ENCODE measurements around the gene GRAMD1B.

DNA sequence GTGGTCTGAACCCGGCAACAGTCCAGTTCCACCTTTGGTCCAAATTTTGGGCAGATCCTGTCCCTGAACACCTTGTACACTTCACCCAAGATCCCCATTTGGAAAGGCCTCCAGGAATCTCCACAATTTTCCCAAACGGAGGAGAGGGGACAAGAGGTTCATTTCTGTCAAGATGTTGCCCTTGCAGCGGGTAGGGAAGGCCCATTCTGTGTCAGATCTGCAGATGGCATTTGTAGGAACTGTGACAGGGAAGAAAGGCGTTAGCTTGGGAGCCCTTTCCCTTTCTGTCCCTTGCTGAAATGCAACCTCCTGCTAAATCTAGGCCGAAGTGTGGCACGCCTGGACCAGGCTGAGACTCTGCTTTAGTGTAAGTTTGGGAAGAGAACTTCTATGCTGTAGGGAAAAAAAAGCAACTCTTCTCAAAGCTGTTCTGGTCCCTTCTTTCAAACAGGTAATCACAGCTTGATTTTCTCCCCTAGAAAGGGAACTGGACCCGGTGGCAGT is 138.3 kb downstream of the GRAMD1B start:
- TF ChIP-seq, protein P1, sequence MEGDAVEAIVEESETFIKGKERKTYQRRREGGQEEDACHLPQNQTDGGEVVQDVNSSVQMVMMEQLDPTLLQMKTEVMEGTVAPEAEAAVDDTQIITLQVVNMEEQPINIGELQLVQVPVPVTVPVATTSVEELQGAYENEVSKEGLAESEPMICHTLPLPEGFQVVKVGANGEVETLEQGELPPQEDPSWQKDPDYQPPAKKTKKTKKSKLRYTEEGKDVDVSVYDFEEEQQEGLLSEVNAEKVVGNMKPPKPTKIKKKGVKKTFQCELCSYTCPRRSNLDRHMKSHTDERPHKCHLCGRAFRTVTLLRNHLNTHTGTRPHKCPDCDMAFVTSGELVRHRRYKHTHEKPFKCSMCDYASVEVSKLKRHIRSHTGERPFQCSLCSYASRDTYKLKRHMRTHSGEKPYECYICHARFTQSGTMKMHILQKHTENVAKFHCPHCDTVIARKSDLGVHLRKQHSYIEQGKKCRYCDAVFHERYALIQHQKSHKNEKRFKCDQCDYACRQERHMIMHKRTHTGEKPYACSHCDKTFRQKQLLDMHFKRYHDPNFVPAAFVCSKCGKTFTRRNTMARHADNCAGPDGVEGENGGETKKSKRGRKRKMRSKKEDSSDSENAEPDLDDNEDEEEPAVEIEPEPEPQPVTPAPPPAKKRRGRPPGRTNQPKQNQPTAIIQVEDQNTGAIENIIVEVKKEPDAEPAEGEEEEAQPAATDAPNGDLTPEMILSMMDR (IDR thresholded peaks at IDR 0.05; ENCODE audit: insufficient read depth, low read length): no peak
- TF ChIP-seq POLR2AphosphoS5 (IDR thresholded peaks at IDR 0.05; ENCODE audit: low read depth) (no peak), GABPA (IDR thresholded peaks at IDR 0.05; ENCODE audit: low read depth) (no peak)
